ENCODE data around the gene ELMO1.

ELMO1 gene

GRCh38 chr7:37310327-37311080 is 138.2 kb downstream of the ELMO1 start:
- no peak for DNase-seq (ENCODE audit: low read depth)

GRCh38 chr7:37309493-37309892 is 139.2 kb downstream of the ELMO1 start:
- DNase-seq (ENCODE audit: low read depth): no peak

- DNase-seq (ENCODE audit: low read depth): no peak
Measured at GRCh38 chr7:37304921-37305320, 143.7 kb downstream of the ELMO1 start.

GRCh38 chr7:37297546-37297945 is 151.1 kb downstream of the ELMO1 start:
- DNase-seq (ENCODE audit: low read depth): no peak

- no peak for DNase-seq (ENCODE audit: low read depth)
Measured at GRCh38 chr7:37295401-37295800, 153.3 kb downstream of the ELMO1 start.

- no peak for DNase-seq (ENCODE audit: low read depth)
Measured at GRCh38 chr7:37290731-37291130, 157.9 kb downstream of the ELMO1 start.

- no peak for DNase-seq (ENCODE audit: low read depth)
Measured at GRCh38 chr7:37289781-37290180, 158.9 kb downstream of the ELMO1 start.

- DNase-seq (ENCODE audit: low read depth): no peak
Measured at GRCh38 chr7:37289367-37289766, 159.3 kb downstream of the ELMO1 start.

GRCh38 chr7:37287131-37287855 is 161.4 kb downstream of the ELMO1 start:
- no peak for DNase-seq (ENCODE audit: low read depth)

- DNase-seq (ENCODE audit: low read depth): no peak
Measured at GRCh38 chr7:37286454-37286832, 162.2 kb downstream of the ELMO1 start.

GRCh38 chr7:37285706-37286453 is 162.8 kb downstream of the ELMO1 start:
- DNase-seq (ENCODE audit: low read depth): no peak

GRCh38 chr7:37284805-37285231 is 163.8 kb downstream of the ELMO1 start:
- DNase-seq (ENCODE audit: low read depth): no peak

- no peak for DNase-seq (ENCODE audit: low read depth)
Measured at GRCh38 chr7:37284285-37284684, 164.4 kb downstream of the ELMO1 start.

- no peak for DNase-seq (ENCODE audit: low read depth)
Measured at GRCh38 chr7:37283716-37284115, 164.9 kb downstream of the ELMO1 start.

- no peak for DNase-seq (ENCODE audit: low read depth)
Measured at GRCh38 chr7:37282927-37283326, 165.7 kb downstream of the ELMO1 start.

- DNase-seq (ENCODE audit: low read depth): no peak
Measured at GRCh38 chr7:37282093-37282444, 166.6 kb downstream of the ELMO1 start.

- no peak for DNase-seq (ENCODE audit: low read depth)
Measured at GRCh38 chr7:37281368-37282092, 167.1 kb downstream of the ELMO1 start.

GRCh38 chr7:37277513-37277912 is 171.2 kb downstream of the ELMO1 start:
- no peak for DNase-seq (ENCODE audit: low read depth)

GRCh38 chr7:37275078-37275710 is 173.5 kb downstream of the ELMO1 start:
- no peak for DNase-seq (ENCODE audit: low read depth)

GRCh38 chr7:37273891-37274290 is 174.8 kb downstream of the ELMO1 start:
- DNase-seq (ENCODE audit: low read depth): no peak

GRCh38 chr7:37269711-37270508 is 178.8 kb downstream of the ELMO1 start:
- DNase-seq (ENCODE audit: low read depth): no peak

All from GM04503 (cell line).